Stomach smooth muscle (tissue), 2 donors: ENCODE results near the gene GABARAP.

Experiments
- H3K27ac ChIP-seq: one replicate; pipeline ENCODE4 v1.7.0; 2013; ENCODE audit warnings: mild to moderate bottlenecking, low read length, inconsistent platforms
- H3K27me3 ChIP-seq, 2 donors: one replicate each; pipeline ENCODE4 v1.7.0; 2013; ENCODE audit warnings: low read length in 2 of 2; ENCODE audit not compliant: insufficient read depth in 2 of 2, control insufficient read depth in 1 of 2
- H3K36me3 ChIP-seq, 2 donors: one replicate each; pipeline ENCODE4 v1.7.0; 2013; ENCODE audit warnings: low read length in 2 of 2; ENCODE audit not compliant: control insufficient read depth in 2 of 2, insufficient read depth in 2 of 2
- H3K4me1 ChIP-seq: one replicate; pipeline ENCODE4 v1.7.0; 2013; ENCODE audit warnings: low read length; ENCODE audit not compliant: control insufficient read depth, insufficient read depth
- H3K4me3 ChIP-seq, 2 donors: one replicate each; pipeline ENCODE4 v1.7.0; 2013; ENCODE audit warnings: low read length in 2 of 2
- H3K9ac ChIP-seq, 2 donors: one replicate each; pipeline ENCODE4 v1.7.0; 2013; ENCODE audit warnings: low read length in 2 of 2, mild to moderate bottlenecking in 1 of 2
- H3K9me3 ChIP-seq, 2 donors: one replicate each; pipeline ENCODE4 v1.7.0; 2013; ENCODE audit warnings: low read length in 2 of 2; ENCODE audit not compliant: control insufficient read depth in 2 of 2
- donor health status: healthy.
- donor health status: Pancreatic carcinoma.

Gene GABARAP

GRCh38 chr17:7203391-7203790 is 38.9 kb downstream of the GABARAP start:
- H3K36me3 ChIP-seq = peaks cover 9 to 17% of the 10 kb centered on the region in 2 donors
- H3K27ac ChIP-seq = no peak overlapping the region
- peaks cover 18% of the 10 kb centered on the region for H3K4me1 ChIP-seq
- H3K9ac ChIP-seq = no peak overlapping the region
- H3K4me3 ChIP-seq = no peak overlapping the region
- no peaks in the 10 kb centered on the region for H3K9me3 ChIP-seq
- no peaks in the 10 kb centered on the region for H3K27me3 ChIP-seq

DNA sequence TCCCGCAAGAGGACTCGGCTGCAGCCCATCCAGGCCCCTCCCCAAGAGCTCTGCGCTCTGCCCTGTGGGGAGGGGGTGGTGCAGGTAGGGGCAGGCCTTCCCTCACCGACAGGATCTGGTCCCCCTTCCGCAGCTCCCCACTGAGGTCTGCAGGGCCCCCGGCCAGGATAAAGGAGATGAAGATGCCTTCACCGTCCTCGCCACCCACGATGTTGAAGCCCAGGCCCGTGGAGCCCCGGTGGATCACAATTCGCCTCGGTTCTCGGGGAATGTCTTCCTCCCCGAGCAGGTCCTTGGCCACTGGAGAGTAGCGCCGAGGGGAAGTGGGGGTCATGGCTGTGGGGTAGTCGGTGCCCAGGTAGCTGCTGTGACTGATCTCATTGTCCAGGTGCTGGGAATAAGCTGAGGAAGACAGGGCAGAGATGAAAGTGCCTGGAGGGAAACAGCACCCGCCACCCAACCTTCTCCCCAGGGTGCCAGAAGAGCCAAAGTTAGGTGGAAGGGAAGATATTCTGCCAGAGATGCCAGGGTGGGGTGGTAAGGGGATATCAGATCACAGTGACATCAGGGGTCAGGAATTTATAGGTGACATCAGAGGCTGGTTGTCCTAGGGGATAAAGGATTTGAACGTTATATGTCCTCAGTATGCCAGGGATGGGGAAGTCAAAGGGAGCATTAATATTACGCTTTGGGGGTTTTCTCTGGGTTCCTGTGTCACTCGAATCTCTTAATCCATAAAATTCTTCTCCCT is 45.4 kb downstream of the GABARAP start:
- no peak overlapping the region for H3K4me3 ChIP-seq
- H3K27me3 ChIP-seq = no peaks in the 10 kb centered on the region
- H3K9ac ChIP-seq = no peak overlapping the region
- no peak overlapping the region for H3K27ac ChIP-seq
- H3K4me1 ChIP-seq = no peaks in the 10 kb centered on the region
- H3K9me3 ChIP-seq = no peaks in the 10 kb centered on the region
- peaks cover 35 to 38% of the 10 kb centered on the region in 2 donors for H3K36me3 ChIP-seq

DNA sequence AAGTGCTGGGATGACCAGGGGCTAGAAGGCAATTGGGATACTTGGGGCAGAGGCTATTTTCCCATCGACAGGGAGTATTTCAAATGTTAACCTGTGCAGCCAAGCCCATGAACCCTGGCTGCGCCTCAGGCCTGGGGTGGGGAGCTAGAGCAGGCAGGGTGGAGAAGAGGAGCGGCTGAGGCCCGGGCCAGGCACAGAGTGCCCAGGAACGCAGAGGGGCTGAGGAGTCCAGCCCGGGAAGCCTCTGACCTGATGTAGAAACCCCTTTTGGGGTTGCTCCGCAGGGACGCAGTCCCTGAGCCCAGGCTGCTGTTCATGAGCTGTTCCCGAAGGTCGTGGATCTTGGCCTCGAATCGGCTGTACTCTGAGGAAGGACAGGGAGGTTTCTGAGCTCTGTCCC is 46.3 kb downstream of the GABARAP start:
- Histone ChIP-seq H3K36me3 (peaks cover 35 to 38% of the 10 kb centered on the region in 2 donors), H3K4me1 (no peaks in the 10 kb centered on the region), H3K9ac (no peak overlapping the region), H3K27me3 (no peaks in the 10 kb centered on the region), H3K27ac (no peak overlapping the region), H3K9me3 (no peaks in the 10 kb centered on the region), H3K4me3 (no peak overlapping the region)

DNA sequence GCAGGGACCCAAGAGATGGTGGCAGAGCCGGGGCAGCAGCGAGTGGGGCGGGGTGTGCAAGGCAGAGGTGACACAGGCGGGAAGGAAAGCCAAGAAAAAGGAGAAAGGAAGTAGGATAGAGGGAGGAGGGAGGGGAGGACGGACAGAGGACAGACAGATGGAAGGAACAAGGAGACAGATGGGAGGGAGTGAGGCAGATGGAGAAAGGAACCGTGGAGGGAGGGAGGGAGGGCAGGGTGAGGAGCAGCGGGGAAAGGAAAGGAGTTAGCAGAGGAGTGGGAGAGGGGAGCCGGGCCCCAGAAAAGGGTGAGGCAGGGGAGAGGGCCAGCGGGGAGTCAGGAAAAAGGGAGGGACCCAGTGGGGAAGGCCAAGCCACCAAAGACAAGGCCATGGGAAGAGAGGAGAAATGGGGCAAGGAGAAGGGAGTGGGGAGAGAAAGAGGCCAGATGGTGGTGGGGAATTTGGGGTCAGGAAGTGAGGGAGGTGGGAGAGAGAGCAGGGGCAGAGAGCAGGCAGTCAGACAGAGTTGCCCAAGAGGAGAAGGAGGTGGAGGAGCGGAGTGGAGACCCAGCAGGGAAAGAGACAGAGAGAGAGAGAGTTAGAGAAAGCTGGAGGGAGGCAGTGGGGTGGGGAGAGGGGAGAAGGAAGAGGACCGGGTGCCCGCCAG is 49.8 kb downstream of the GABARAP start:
- Histone ChIP-seq H3K9me3 (no peaks in the 10 kb centered on the region), H3K36me3 (peaks cover 35% of the 10 kb centered on the region in 2 donors), H3K4me3 (no peak overlapping the region), H3K4me1 (no peaks in the 10 kb centered on the region), H3K9ac (no peak overlapping the region), H3K27ac (no peak overlapping the region), H3K27me3 (no peaks in the 10 kb centered on the region)

- no peak overlapping the region for H3K4me3 ChIP-seq
- H3K9me3 ChIP-seq = no peaks in the 10 kb centered on the region
- H3K27ac ChIP-seq = no peak overlapping the region
- no peaks in the 10 kb centered on the region for H3K4me1 ChIP-seq
- H3K27me3 ChIP-seq = no peaks in the 10 kb centered on the region
- H3K9ac ChIP-seq = no peak overlapping the region
- H3K36me3 ChIP-seq = peaks cover 30% of the 10 kb centered on the region in 2 donors
Measured at GRCh38 chr17:7191571-7192270, 50.5 kb downstream of the GABARAP start.

DNA sequence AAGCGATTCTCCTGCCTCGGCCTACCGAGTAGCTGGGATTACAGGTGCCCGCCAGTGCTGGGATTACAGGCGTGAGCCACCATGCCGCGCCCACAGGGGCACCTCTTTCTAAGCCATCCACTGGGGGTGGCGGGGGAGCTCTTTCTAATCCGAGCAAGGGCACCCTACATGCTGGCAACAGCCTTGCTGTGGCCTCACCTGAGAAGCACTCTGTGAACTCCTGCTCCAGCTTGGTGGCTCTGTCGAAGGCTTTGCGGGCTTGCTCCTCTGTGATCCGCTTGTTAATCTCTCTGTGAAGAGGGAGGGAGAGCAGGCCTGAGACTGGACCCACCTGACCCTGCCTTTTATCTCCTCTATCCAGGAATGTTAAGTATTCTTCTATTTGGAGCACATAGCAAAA is 51.2 kb downstream of the GABARAP start:
- H3K27me3 ChIP-seq = no peaks in the 10 kb centered on the region
- H3K36me3 ChIP-seq = peaks cover 23 to 24% of the 10 kb centered on the region in 2 donors
- no peak overlapping the region for H3K9ac ChIP-seq
- H3K4me3 ChIP-seq = no peak overlapping the region
- peaks cover 3% of the 10 kb centered on the region for H3K4me1 ChIP-seq
- no peak overlapping the region for H3K27ac ChIP-seq
- no peaks in the 10 kb centered on the region for H3K9me3 ChIP-seq

DNA sequence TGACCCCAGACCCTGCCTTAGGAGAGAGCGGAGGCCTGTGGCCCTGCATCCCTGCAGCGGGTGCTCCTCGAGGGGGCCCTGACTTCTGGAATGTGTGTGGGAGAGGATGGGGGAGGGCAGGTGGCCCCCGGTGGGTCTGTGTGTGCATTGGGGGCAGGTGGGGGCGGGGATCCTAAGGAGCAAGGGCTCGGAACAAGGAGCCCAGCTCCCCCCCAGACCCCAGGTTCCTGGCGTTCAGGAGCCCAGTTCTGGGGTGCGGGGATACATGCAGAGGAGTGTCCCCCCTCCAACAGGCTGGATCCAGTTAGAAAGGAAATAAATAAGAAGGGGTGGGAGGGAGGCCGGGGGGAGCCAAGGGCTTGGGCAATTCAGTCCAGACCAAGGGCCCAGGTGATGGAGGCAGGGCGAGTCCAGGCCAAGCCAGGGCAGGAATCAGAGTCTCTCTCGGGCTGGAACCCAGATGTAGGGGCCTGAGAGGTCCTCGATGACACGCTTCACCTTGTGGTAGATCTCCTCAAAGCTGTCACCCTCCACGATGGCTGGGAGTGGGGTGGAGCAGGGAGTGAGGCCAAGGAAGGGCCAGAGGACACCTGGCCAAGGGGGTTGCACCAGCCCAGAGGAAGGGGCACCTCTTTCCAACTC is 51.9 kb downstream of the GABARAP start:
- Histone ChIP-seq H3K4me1 (peaks cover 3% of the 10 kb centered on the region), H3K4me3 (no peak overlapping the region), H3K36me3 (peaks cover 17 to 18% of the 10 kb centered on the region in 2 donors), H3K9me3 (no peaks in the 10 kb centered on the region), H3K27me3 (no peaks in the 10 kb centered on the region), H3K9ac (no peak overlapping the region), H3K27ac (no peak overlapping the region)
